Stomach (tissue), 9 donors: ENCODE data around the gene DCTPP1. TPM values are rescaled to one million over a fixed set of nuclear protein-coding genes. Genes with fewer than 3 reads are reported as not detected.
A peak's percentile ranks its signal among the peaks of the same experiment; 100 is the strongest.

ENCODE experiments used
- DNase-seq, 2 donors: peaks; one replicate each; pipeline versions ENCODE4 v3.0.0 to v3.0.0-alpha.2; 2013 to 2019
- H3K27ac ChIP-seq, 5 donors: fragments of 200-600 bp in 4 of 5; sonication (generic) in 4 of 5; one replicate each; pipeline ENCODE4 v1.5.1; 2013 to 2019; ENCODE audit warnings: mild to moderate bottlenecking in 1 of 5, moderate library complexity in 1 of 5
- H3K27me3 ChIP-seq, 3 donors: fragments of 200-600 bp; sonication (generic); one replicate each; pipeline ENCODE4 v1.5.1; 2017 to 2019; ENCODE audit warnings: mixed run types in 1 of 3
- H3K36me3 ChIP-seq, 4 donors: fragments of 200-600 bp; sonication (generic); 1 replicate in 3 of 4; 2 replicates in 1 of 4; pipeline ENCODE4 v1.5.1; 2016 to 2019
- H3K4me1 ChIP-seq, 4 donors: fragments of 200-600 bp; sonication (generic); one replicate each; pipeline ENCODE4 v1.5.1; 2016 to 2019
- H3K4me3 ChIP-seq, 4 donors: fragments of 200-600 bp; sonication (generic) in 3 of 4; one replicate each; pipeline ENCODE4 v1.5.1; 2016 to 2019; ENCODE audit warnings: mild to moderate bottlenecking in 1 of 4
- H3K9me3 ChIP-seq, 4 donors: fragments of 200-600 bp; sonication (generic); one replicate each; pipeline ENCODE4 v1.5.1; 2016 to 2019
- CTCF ChIP-seq, 7 experiments: fragments of 450-650 bp in 4 of 7; fragments of 200-600 bp in 3 of 7; sonication (generic) in 3 of 7; IDR thresholded peaks; one replicate each; pipeline ENCODE4 v1.5.1; 2016 to 2019; ENCODE audit warnings: antibody characterized with exemption in 7 of 7, control low read depth in 2 of 7, mild to moderate bottlenecking in 1 of 7
- EP300 ChIP-seq: sonication (generic); formaldehyde crosslinking; IDR thresholded peaks from one replicate; pipeline ENCODE4 v1.6.1; 2017; ENCODE audit warnings: antibody characterized with exemption
- POLR2A ChIP-seq, 4 donors: fragments of 450-650 bp; IDR thresholded peaks; one replicate each; pipeline ENCODE4 v1.6.1; 2016; ENCODE audit warnings: antibody characterized with exemption in 4 of 4, control low read depth in 2 of 4, mild to moderate bottlenecking in 1 of 4, moderate library complexity in 1 of 4
- POLR2AphosphoS5 ChIP-seq, 3 donors: sonication (generic); formaldehyde crosslinking; IDR thresholded peaks; one replicate each; pipeline ENCODE4 v1.6.1; 2016; ENCODE audit warnings: antibody characterized with exemption in 3 of 3
- WGBS, 5 donors: extraction: QIAGEN DNeasy Blood & Tissue Kit in 3 of 5; methylation state at CpG; one replicate each; pipeline versions ENCODE4 v1.1.5 to v1.1.7; 2013 to 2018; 5-methylcytosine and 5-hydroxymethylcytosine counted together
- intact Hi-C: fragments of 100-400 bp; cut with DNase I; formaldehyde crosslinking; loops from one replicate; pipeline ENCODE4 v1.15.1; 2023; ENCODE audit warnings: low total_unique reads
- polyA plus RNA-seq, 3 donors: library from polyadenylated mRNA; stranded (reverse); fragments of 200-250 nt; gene quantifications; one replicate each; pipeline ENCODE4 v1.2.3, GENCODE V29; 2013
- total RNA-seq, 5 donors: library from RNA; depleted of rRNA; stranded (reverse); fragments of >200 nt; gene quantifications; one replicate each; pipeline versions ENCODE4 v1.1.0 to v1.2.3, GENCODE V29; 2014 to 2016
- donor health status: healthy with polysubstance abuse.
- donor health status: Bipolar disorder and iron deficiency.
- donor health status: healthy.

Gene DCTPP1
- total and polyA plus RNA-seq, 8 donors: 15.5 to 50.2 (median 35.9) TPM; not detected in 1

- 88 to 91% (median 90%) methylated on average over 5 of the region's 5 CpGs for WGBS, 5 donors
- peaks cover 9 to 30% (median 15%) of the 10 kb centered on the region in 4 donors for H3K36me3 ChIP-seq
- no peak for DNase-seq
These were observed 15.7 kb downstream of the DCTPP1 start for GRCh38 chr16:30414159-30414558.

GRCh38 chr16:30413112-30413806 lies 16.6 kb downstream of the DCTPP1 start:
- Histone ChIP-seq H3K4me1 (peaks cover 23 to 35% (median 28%) of the 10 kb centered on the region in 4 donors), H3K27me3 (no peaks in the 10 kb centered on the region), H3K9me3 (no peaks in the 10 kb centered on the region), H3K36me3 (peaks cover 9 to 30% (median 15%) of the 10 kb centered on the region in 4 donors), H3K27ac (peak overlapping the region in 1 of 5 donors; percentile 0), H3K4me3 (no peak overlapping the region)
- no peak for DNase-seq
- WGBS, 5 donors: 86 to 92% (median 90%) methylated on average over 6 of the region's 6 CpGs
- TF ChIP-seq POLR2AphosphoS5 (IDR thresholded peaks at IDR 0.05): no peak
- no peak for TF ChIP-seq EP300
- no peak for TF ChIP-seq CTCF (IDR thresholded peaks at IDR 0.05)
- intact Hi-C loops: loop anchor here (10.0 kb wide), 1 partner anchor 48 kb away; no protein-coding TSS in a partner anchor

More at GRCh38 chr16:30414159-30414558, 15.7 kb downstream of the DCTPP1 start:
- intact Hi-C loops: loop anchor here (10.0 kb wide), 1 partner anchor 49 kb away; no protein-coding TSS in a partner anchor
- Histone ChIP-seq H3K27me3 (no peaks in the 10 kb centered on the region), H3K4me3 (no peak overlapping the region), H3K9me3 (no peaks in the 10 kb centered on the region), H3K4me1 (peaks cover 14 to 31% (median 25%) of the 10 kb centered on the region in 4 donors), H3K27ac (peak overlapping the region in 1 of 5 donors; percentile 0)
- no peak for TF ChIP-seq CTCF (IDR thresholded peaks at IDR 0.05)
- no peak for TF ChIP-seq POLR2A (IDR thresholded peaks at IDR 0.05)
- no peak for TF ChIP-seq EP300
- TF ChIP-seq POLR2AphosphoS5 (IDR thresholded peaks at IDR 0.05): no peak

GRCh38 chr16:30409125-30410060 lies 20.4 kb downstream of the DCTPP1 start:
- H3K27me3 ChIP-seq: no peaks in the 10 kb centered on the region
- peak overlapping the region in 4 of 5 donors; percentile 24 to 88 (median 44) for H3K27ac ChIP-seq
- H3K4me3 ChIP-seq: peak overlapping the region in 1 of 4 donors; percentile 9
- no peak for TF ChIP-seq EP300
- TF ChIP-seq POLR2A (IDR thresholded peaks at IDR 0.05): no peak
- TF ChIP-seq CTCF (IDR thresholded peaks at IDR 0.05): peak in 5 of 7 experiments; percentile 77 to 94 (median 89)
- TF ChIP-seq POLR2AphosphoS5 (IDR thresholded peaks at IDR 0.05): peak in 2 of 3 donors; percentile 42 to 65
- DNase-seq: peak; percentile 93 to 96
- WGBS, 5 donors: 39 to 45% (median 40%) methylated on average over 15 of the region's 15 CpGs
- H3K4me1 ChIP-seq: peaks cover 21 to 38% (median 31%) of the 10 kb centered on the region in 4 donors
- H3K9me3 ChIP-seq: no peaks in the 10 kb centered on the region
- H3K36me3 ChIP-seq: peaks cover 9 to 28% (median 15%) of the 10 kb centered on the region in 4 donors
- intact Hi-C loops: loop anchor here (10.0 kb wide), 1 partner anchor 45 kb away; no protein-coding TSS in a partner anchor
